H1 (cell line): Measurements from ENCODE around the gene FRMD3. TPM values are rescaled to one million over a fixed set of nuclear protein-coding genes. Genes with fewer than 3 reads are reported as not detected.

ENCODE experiments used
- CTCF ChIA-PET: fragments of 300-600 bp; sonication (Branson Sonifier 250); formaldehyde crosslinking; loops from one replicate; lab custom pipeline; 2021; ENCODE audit not compliant: partially characterized antibody; lab: Charles Lee
- POLR2A ChIA-PET: fragments of 300-600 bp; sonication (Branson Sonifier 250); formaldehyde crosslinking; loops from one replicate; lab custom pipeline; 2021; ENCODE audit warnings: inconsistent platforms; ENCODE audit not compliant: partially characterized antibody; lab: Charles Lee
- DNase-seq, 2 experiments: peaks; one replicate each; pipeline versions ENCODE4 v3.0.0 to v3.0.0-alpha.2; 2010 to 2022; ENCODE audit warnings: low spot score in 2 of 2, low read depth in 1 of 2, mixed read lengths in 1 of 2
- FAIRE-seq: peaks from 2 replicates; lab custom pipeline; 2011; peaks lifted over from hg19 to GRCh38; lab: Jason Lieb, UNC
- H2AFZ ChIP-seq: 2 replicates; pipeline ENCODE4 v1.8.1; 2012; ENCODE audit warnings: low read length, inconsistent platforms
- H2AK5ac ChIP-seq: 2 replicates; pipeline ENCODE4 v1.6.1; 2013; ENCODE audit warnings: low read depth, low read length
- H2BK120ac ChIP-seq: replicated peaks from 2 replicates; pipeline ENCODE3; 2013; ENCODE audit warnings: low read depth, low read length, inconsistent platforms
- H2BK12ac ChIP-seq: 2 replicates; pipeline ENCODE4 v1.6.1; 2013; ENCODE audit warnings: low read depth, low read length
- H2BK15ac ChIP-seq: 2 replicates; pipeline ENCODE4 v1.6.1; 2013; ENCODE audit warnings: low read length
- H2BK20ac ChIP-seq: 2 replicates; pipeline ENCODE4 v1.6.1; 2013; ENCODE audit warnings: low read length
- H2BK5ac ChIP-seq: 2 replicates; pipeline ENCODE4 v1.6.1; 2013; ENCODE audit warnings: low read depth, low read length
- H3K14ac ChIP-seq: 2 replicates; pipeline ENCODE4 v1.6.1; 2013; ENCODE audit warnings: inconsistent platforms; ENCODE audit not compliant: insufficient read length
- H3K18ac ChIP-seq: 2 replicates; pipeline ENCODE4 v1.6.1; 2013; ENCODE audit warnings: low read length; ENCODE audit errors: extremely low read depth
- H3K23ac ChIP-seq: 2 replicates; pipeline ENCODE4 v1.6.1; 2013; ENCODE audit warnings: inconsistent platforms; ENCODE audit not compliant: insufficient read length
- H3K23me2 ChIP-seq: 2 replicates; pipeline ENCODE4 v1.6.1; 2013; ENCODE audit warnings: low read depth, low read length
- H3K27ac ChIP-seq: 2 replicates; pipeline ENCODE4 v1.6.1; 2011; ENCODE audit warnings: low read depth, low read length, inconsistent platforms
- H3K27me3 ChIP-seq, 4 experiments: replicated peaks in 1 of 4; 1 replicate in 1 of 4; 2 replicates in 3 of 4; pipeline versions ENCODE4 v1.6.1 to v1.8.1; 2011 to 2013; ENCODE audit warnings: low read length in 3 of 4, mild to moderate bottlenecking in 3 of 4, inconsistent platforms in 2 of 4, mixed read lengths in 2 of 4, moderate library complexity in 1 of 4; ENCODE audit not compliant: control insufficient read depth in 3 of 4, insufficient read depth in 3 of 4; ENCODE audit errors: extremely low read depth in 1 of 4
- H3K36me3 ChIP-seq, 4 experiments: 2 replicates each; pipeline versions ENCODE4 v1.6.1 to v1.8.1; 2011 to 2013; ENCODE audit warnings: mild to moderate bottlenecking in 4 of 4, low read length in 3 of 4, moderate library complexity in 2 of 4, control low read depth in 1 of 4, inconsistent platforms in 1 of 4; ENCODE audit not compliant: insufficient read depth in 4 of 4, control insufficient read depth in 2 of 4
- H3K4ac ChIP-seq: replicated peaks from 2 replicates; pipeline ENCODE3; 2013; ENCODE audit warnings: low read length, low read depth, mixed read lengths, inconsistent platforms; ENCODE audit not compliant: insufficient read length
- H3K4me1 ChIP-seq, 4 experiments: replicated peaks in 1 of 4; 1 replicate in 1 of 4; 2 replicates in 3 of 4; pipeline versions ENCODE4 v1.6.1 to v1.8.1; 2011 to 2013; ENCODE audit warnings: low read length in 3 of 4, inconsistent platforms in 2 of 4, mixed read lengths in 1 of 4; ENCODE audit not compliant: insufficient read depth in 4 of 4, control insufficient read depth in 3 of 4
- H3K4me2 ChIP-seq, 2 experiments: 2 replicates each; pipeline versions ENCODE4 v1.6.1 to v1.8.1; 2011 to 2013; ENCODE audit warnings: low read depth in 2 of 2, low read length in 2 of 2, control low read depth in 1 of 2, inconsistent platforms in 1 of 2, mild to moderate bottlenecking in 1 of 2; ENCODE audit not compliant: insufficient read depth in 1 of 2
- H3K4me3 ChIP-seq, 4 experiments: fragments of 200-600, 300-600 bp in 1 of 4; sonication (generic), shearing (Covaris generic), sonication (Bioruptor Twin) in 1 of 4; 2 replicates each; pipeline versions ENCODE4 v1.5.1 to v1.8.1; 2011 to 2016; ENCODE audit warnings: low read length in 4 of 4, low read depth in 3 of 4, control low read depth in 2 of 4, inconsistent platforms in 2 of 4, mild to moderate bottlenecking in 2 of 4, mixed read lengths in 1 of 4, moderate library complexity in 1 of 4; ENCODE audit not compliant: insufficient read depth in 2 of 4; ENCODE audit errors: extremely low read depth in 1 of 4
- H3K56ac ChIP-seq: replicated peaks from 2 replicates; pipeline ENCODE3; 2013; ENCODE audit warnings: low read depth, mild to moderate bottlenecking, mixed read lengths, low read length, inconsistent platforms; ENCODE audit not compliant: insufficient read length
- H3K79me1 ChIP-seq: 2 replicates; pipeline ENCODE4 v1.6.1; 2013; ENCODE audit warnings: low read depth, low read length, control low read depth
- H3K79me2 ChIP-seq, 2 experiments: 2 replicates each; pipeline versions ENCODE4 v1.6.1 to v1.8.1; 2012 to 2013; ENCODE audit warnings: low read length in 2 of 2, mild to moderate bottlenecking in 2 of 2, inconsistent platforms in 1 of 2; ENCODE audit not compliant: insufficient read depth in 2 of 2, control insufficient read depth in 1 of 2
- H3K9ac ChIP-seq, 4 experiments: replicated peaks in 1 of 4; 1 replicate in 1 of 4; 2 replicates in 3 of 4; pipeline versions ENCODE4 v1.6.1 to v1.8.1; 2011 to 2013; ENCODE audit warnings: low read depth in 3 of 4, low read length in 3 of 4, control low read depth in 2 of 4, mild to moderate bottlenecking in 2 of 4, moderate library complexity in 2 of 4, inconsistent platforms in 1 of 4; ENCODE audit errors: extremely low read depth in 1 of 4
- H3K9me3 ChIP-seq, 2 experiments: 2 replicates each; pipeline versions ENCODE4 v1.6.1 to v1.8.1; 2012 to 2013; ENCODE audit warnings: mild to moderate bottlenecking in 2 of 2, moderate library complexity in 2 of 2, control low read depth in 1 of 2, inconsistent platforms in 1 of 2, low read depth in 1 of 2, low read length in 1 of 2, mixed read lengths in 1 of 2; ENCODE audit not compliant: insufficient read depth in 2 of 2
- H4K20me1 ChIP-seq, 2 experiments: replicated peaks in 1 of 2; 2 replicates each; pipeline versions ENCODE3 to v1.8.1; 2011 to 2013; ENCODE audit warnings: inconsistent platforms in 2 of 2, low read length in 2 of 2, mild to moderate bottlenecking in 1 of 2; ENCODE audit not compliant: insufficient read depth in 2 of 2, control insufficient read depth in 1 of 2
- H4K5ac ChIP-seq: 2 replicates; pipeline ENCODE4 v1.6.1; 2013; ENCODE audit warnings: low read length, low read depth, mixed read lengths, inconsistent platforms; ENCODE audit not compliant: insufficient read length
- H4K8ac ChIP-seq: 2 replicates; pipeline ENCODE4 v1.8.0; 2013; ENCODE audit warnings: mild to moderate bottlenecking, moderate library complexity, low read length, inconsistent platforms; ENCODE audit not compliant: insufficient read depth; ENCODE audit errors: extremely low read depth
- H4K91ac ChIP-seq: replicated peaks from 2 replicates; pipeline ENCODE3; 2013; ENCODE audit warnings: low read length, mixed read lengths, inconsistent platforms; ENCODE audit not compliant: insufficient read length
- CHD1 ChIP-seq: IDR thresholded peaks from 2 replicates; pipeline ENCODE4 v1.6.1; 2012; ENCODE audit warnings: low read depth, low read length, improper control_type of control experiment
- GTF2F1 ChIP-seq: IDR thresholded peaks from 2 replicates; pipeline ENCODE4 v1.6.1; 2012; ENCODE audit warnings: low read depth, low read length, improper control_type of control experiment, borderline replicate concordance
- RBBP5 ChIP-seq: IDR thresholded peaks from 2 replicates; pipeline ENCODE4 v1.7.1; 2012; ENCODE audit warnings: low read depth, mild to moderate bottlenecking, inconsistent platforms, low read length, moderate library complexity, borderline replicate concordance
- whole genome bisulfite sequencing, 2 experiments: shearing (Covaris generic) in 1 of 2; methylation state at CpG; one replicate each; pipeline versions ENCODE4 v1.1.6 to v1.1.7; 2013 to 2015; ENCODE audit warnings: low lambda C conversion rate in 2 of 2, mixed read lengths in 2 of 2, inconsistent platforms in 1 of 2, low coverage in 1 of 2, missing lambda C conversion rate in 1 of 2; ENCODE audit not compliant: insufficient replicate concordance in 2 of 2, insufficient coverage in 1 of 2, insufficient read length in 1 of 2; ENCODE audit errors: extremely low coverage in 1 of 2, missing lambda C conversion rate in 1 of 2; 5-methylcytosine and 5-hydroxymethylcytosine counted together
- polyA plus RNA-seq, 7 experiments: library from polyadenylated mRNA; depleted of rRNA in 3 of 7; stranded (reverse) in 5 of 7; unstranded in 2 of 7; fragments of >200 nt in 5 of 7; fragments of 200-250 nt in 2 of 7; gene quantifications; 1 replicate in 5 of 7; 2 replicates in 1 of 7; 4 replicates in 1 of 7; pipeline versions ENCODE4 v1.2.1 to v1.2.3, GENCODE V29; 2011 to 2013; ENCODE audit warnings: missing spikeins in 2 of 7, mixed read lengths in 2 of 7
- total RNA-seq: library from RNA; stranded (reverse); fragmentation: NEBNext Ultra II Directional; extraction: Animal tissue kit (Norgen Biotek cat#: 25700); gene quantifications from 2 replicates; pipeline ENCODE4 v1.2.1, GENCODE V29; 2021

FRMD3 gene
- total and polyA plus RNA-seq, 2 of the 8 experiments (the other 6 are each of a cell fraction or from before 2014, with no cell fraction given) = 0.15 to 1.4 TPM

DNA sequence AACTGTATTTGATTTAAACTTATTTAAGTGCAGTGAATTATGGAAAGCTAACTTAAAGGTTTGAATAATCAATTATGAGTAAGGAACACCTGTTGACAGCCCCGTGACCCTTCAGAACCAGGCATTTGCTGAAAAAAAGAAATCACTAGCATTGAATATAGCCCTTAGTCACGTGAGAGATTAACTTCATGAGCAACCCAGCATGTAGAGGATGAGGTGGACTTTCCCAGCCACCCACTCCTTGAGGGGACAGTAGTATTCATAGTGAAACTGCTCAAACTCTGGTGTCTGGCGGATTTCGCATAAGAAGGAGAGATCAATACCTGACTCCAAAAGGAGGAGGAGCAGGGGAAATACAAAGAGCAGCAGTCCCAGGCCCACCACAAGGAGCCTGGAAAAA lies 290.5 kb downstream of the FRMD3 start:
- Histone ChIP-seq H3K4me1 (peaks cover 0 to 2% (median 0%) of the 10 kb centered on the region in 4 experiments; a peak in 2 of 7 replicates), H3K79me1 (no peaks in the 10 kb centered on the region), H3K27ac (no peak overlapping the region), H2BK12ac (no peak overlapping the region), H4K91ac (no peak overlapping the region), H2BK15ac (no peak overlapping the region), H3K4me3 (no peak overlapping the region), H3K9me3 (peaks cover 0 to 8% of the 10 kb centered on the region in 2 experiments; a peak in 1 of 4 replicates), H3K9ac (no peak overlapping the region), H4K8ac (no peak overlapping the region), H3K4ac (no peak overlapping the region), H3K36me3 (no peaks in the 10 kb centered on the region; a peak in 1 of 8 replicates), H2AK5ac (no peak overlapping the region), H3K79me2 (no peaks in the 10 kb centered on the region), H3K18ac (no peak overlapping the region), H2AFZ (no peak overlapping the region), H3K23me2 (no peaks in the 10 kb centered on the region), H3K56ac (no peak overlapping the region), H4K5ac (no peak overlapping the region), H3K23ac (no peak overlapping the region), H4K20me1 (no peaks in the 10 kb centered on the region), H2BK20ac (no peak overlapping the region), H3K27me3 (no peaks in the 10 kb centered on the region), H3K14ac (no peak overlapping the region), H2BK120ac (no peak overlapping the region), H2BK5ac (no peak overlapping the region), H3K4me2 (no peak overlapping the region)
- no peak for FAIRE-seq
- ChIA-PET POLR2A (interaction anchor here (0.7 kb wide), 1 partner anchor 460 kb away, joined by 3 read pairs; the partner anchor contains the start of gene UBQLN1), CTCF (interaction anchor here (1.4 to 2.4 kb wide), 2 partner anchors 15 to 87 kb away, joined by 3 to 6 read pairs; no protein-coding TSS in a partner anchor)
- WGBS, 2 experiments = 91% methylated on average over 4 of the region's 4 CpGs; no CpG with 5 or more reads in 1 of the 2 experiments
- no peak for DNase-seq
- TF ChIP-seq GTF2F1 (no peak), RBBP5 (no peak), CHD1 (no peak)
